Peyer's patch (tissue), 4 donors: ENCODE data around the gene CALML3. TPM values are rescaled to one million over a fixed set of nuclear protein-coding genes. Genes with fewer than 3 reads are reported as not detected.

Experiments
- DNase-seq, 3 donors: peaks; one replicate each; pipeline ENCODE4 v3.0.0-alpha.2; 2017 to 2019
- H3K27ac ChIP-seq, 4 donors: fragments of 200-600 bp; sonication (generic); one replicate each; pipeline ENCODE4 v1.5.1; 2016 to 2019
- H3K27me3 ChIP-seq, 2 donors: fragments of 200-600 bp; sonication (generic); one replicate each; pipeline ENCODE4 v1.5.1; 2019
- H3K36me3 ChIP-seq, 3 donors: fragments of 200-600 bp; sonication (generic); one replicate each; pipeline ENCODE4 v1.5.1; 2016 to 2019
- H3K4me1 ChIP-seq, 4 donors: fragments of 200-600 bp; sonication (generic); one replicate each; pipeline ENCODE4 v1.5.1; 2016 to 2019
- H3K4me3 ChIP-seq, 4 donors: fragments of 200-600 bp; sonication (generic); 1 replicate in 3 of 4; 2 replicates in 1 of 4; pipeline ENCODE4 v1.5.1; 2016 to 2019; ENCODE audit warnings: mild to moderate bottlenecking in 1 of 4
- H3K9me3 ChIP-seq, 4 donors: fragments of 200-600 bp; sonication (generic); one replicate each; pipeline ENCODE4 v1.5.1; 2016 to 2019; ENCODE audit warnings: mild to moderate bottlenecking in 1 of 4
- POLR2A ChIP-seq, 2 donors: fragments of 450-650 bp; IDR thresholded peaks; one replicate each; pipeline ENCODE4 v1.5.1; 2017; ENCODE audit warnings: antibody characterized with exemption in 2 of 2, mild to moderate bottlenecking in 2 of 2, moderate library complexity in 2 of 2
- total RNA-seq, 4 donors: library from RNA; depleted of rRNA; stranded (reverse); fragments of >200 nt; gene quantifications; one replicate each; pipeline ENCODE4 v1.1.0, GENCODE V29; 2016
- TF ChIP-seq, protein P1 (sequence below), 6 experiments: fragments of 450-650 bp in 4 of 6; fragments of 200-600 bp in 2 of 6; sonication (generic) in 1 of 6; IDR thresholded peaks; one replicate each; pipeline ENCODE4 v1.5.1; 2017 to 2019; ENCODE audit warnings: antibody characterized with exemption in 6 of 6, mild to moderate bottlenecking in 3 of 6, moderate library complexity in 1 of 6

CALML3 gene
- total RNA-seq, 4 donors from 2014 or later = not detected

- H3K4me3 ChIP-seq = no peak overlapping the region
- TF ChIP-seq POLR2A (IDR thresholded peaks at IDR 0.05) = no peak
- TF ChIP-seq, protein P1, sequence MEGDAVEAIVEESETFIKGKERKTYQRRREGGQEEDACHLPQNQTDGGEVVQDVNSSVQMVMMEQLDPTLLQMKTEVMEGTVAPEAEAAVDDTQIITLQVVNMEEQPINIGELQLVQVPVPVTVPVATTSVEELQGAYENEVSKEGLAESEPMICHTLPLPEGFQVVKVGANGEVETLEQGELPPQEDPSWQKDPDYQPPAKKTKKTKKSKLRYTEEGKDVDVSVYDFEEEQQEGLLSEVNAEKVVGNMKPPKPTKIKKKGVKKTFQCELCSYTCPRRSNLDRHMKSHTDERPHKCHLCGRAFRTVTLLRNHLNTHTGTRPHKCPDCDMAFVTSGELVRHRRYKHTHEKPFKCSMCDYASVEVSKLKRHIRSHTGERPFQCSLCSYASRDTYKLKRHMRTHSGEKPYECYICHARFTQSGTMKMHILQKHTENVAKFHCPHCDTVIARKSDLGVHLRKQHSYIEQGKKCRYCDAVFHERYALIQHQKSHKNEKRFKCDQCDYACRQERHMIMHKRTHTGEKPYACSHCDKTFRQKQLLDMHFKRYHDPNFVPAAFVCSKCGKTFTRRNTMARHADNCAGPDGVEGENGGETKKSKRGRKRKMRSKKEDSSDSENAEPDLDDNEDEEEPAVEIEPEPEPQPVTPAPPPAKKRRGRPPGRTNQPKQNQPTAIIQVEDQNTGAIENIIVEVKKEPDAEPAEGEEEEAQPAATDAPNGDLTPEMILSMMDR (IDR thresholded peaks at IDR 0.05) = no peak
- peak in 1 of 3 donors; percentile 35 for DNase-seq
- no peaks in the 10 kb centered on the region for H3K36me3 ChIP-seq
- no peaks in the 10 kb centered on the region for H3K9me3 ChIP-seq
- H3K4me1 ChIP-seq = peaks cover 0 to 19% (median 0%) of the 10 kb centered on the region in 4 donors
- no peaks in the 10 kb centered on the region for H3K27me3 ChIP-seq
- H3K27ac ChIP-seq = no peak overlapping the region
These were observed 17.1 kb upstream of the CALML3 start for GRCh38 chr10:5507649-5508131.

DNA sequence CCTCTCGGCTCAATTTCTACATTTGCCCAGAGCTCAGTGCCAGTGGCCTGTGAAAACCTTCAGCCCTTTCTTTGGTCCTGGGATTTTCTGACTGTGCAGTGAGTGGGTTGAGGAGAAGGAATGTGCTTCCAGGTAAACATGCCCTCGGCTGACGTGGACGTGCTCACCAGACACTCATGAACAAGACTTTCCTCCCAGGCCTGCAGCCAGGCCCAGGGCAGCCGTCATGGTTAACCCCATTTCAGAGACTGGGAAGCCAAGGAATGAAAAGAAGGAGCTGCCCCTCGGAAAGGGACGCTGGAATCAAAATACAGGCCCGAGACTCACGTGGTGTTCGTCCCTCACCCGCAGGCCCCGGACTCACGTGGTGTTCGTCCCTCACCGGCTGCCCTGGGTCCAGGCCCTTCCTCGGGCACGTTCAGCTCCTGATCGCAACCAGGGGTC, 16.6 kb upstream of the CALML3 start:
- DNase-seq = peak in 1 of 3 donors; percentile 34
- H3K27ac ChIP-seq = no peak overlapping the region
- H3K9me3 ChIP-seq = no peaks in the 10 kb centered on the region

GRCh38 chr10:5508786-5509185, 16.0 kb upstream of the CALML3 start:
- H3K4me3 ChIP-seq = no peak overlapping the region
- peaks cover 0 to 8% (median 0%) of the 10 kb centered on the region in 4 donors for H3K4me1 ChIP-seq
- no peak for DNase-seq
- H3K36me3 ChIP-seq = no peaks in the 10 kb centered on the region
- no peaks in the 10 kb centered on the region for H3K9me3 ChIP-seq
- no peaks in the 10 kb centered on the region for H3K27me3 ChIP-seq
- H3K27ac ChIP-seq = no peak overlapping the region
- no peak for TF ChIP-seq POLR2A (IDR thresholded peaks at IDR 0.05)
- TF ChIP-seq, protein P1 (IDR thresholded peaks at IDR 0.05) = no peak

More for the DNA sequence above, 16.6 kb upstream of the CALML3 start:
- TF ChIP-seq, protein P1 (IDR thresholded peaks at IDR 0.05) = no peak
- no peak for TF ChIP-seq POLR2A (IDR thresholded peaks at IDR 0.05)
- no peak overlapping the region for H3K4me3 ChIP-seq
- no peaks in the 10 kb centered on the region for H3K36me3 ChIP-seq
- H3K27me3 ChIP-seq = no peaks in the 10 kb centered on the region
- H3K4me1 ChIP-seq = peaks cover 0 to 14% (median 0%) of the 10 kb centered on the region in 4 donors

DNA sequence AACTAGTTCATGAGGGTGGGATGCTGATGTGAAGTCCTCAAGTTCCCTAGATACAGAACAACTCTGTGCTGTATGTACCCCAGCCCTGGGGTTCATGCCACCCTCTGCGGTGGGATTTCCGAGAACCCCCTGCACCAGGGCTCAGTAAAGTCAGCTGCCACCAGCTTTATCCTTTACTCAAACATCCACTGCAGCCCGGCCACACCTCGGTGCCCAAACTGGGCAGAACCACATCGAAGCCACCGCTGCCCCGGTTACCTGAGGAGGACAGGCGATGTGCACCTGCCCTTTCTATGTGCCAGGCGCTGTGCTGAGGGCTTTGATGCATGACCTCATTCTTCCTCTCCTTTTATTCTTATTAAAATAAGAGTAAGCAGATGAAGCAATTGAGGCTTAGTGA, 15.5 kb upstream of the CALML3 start:
- DNase-seq = peak in 1 of 3 donors; percentile 16
- no peaks in the 10 kb centered on the region for H3K27me3 ChIP-seq

GRCh38 chr10:5509691-5510090, 15.1 kb upstream of the CALML3 start:
- no peaks in the 10 kb centered on the region for H3K36me3 ChIP-seq
- DNase-seq = peak in 1 of 3 donors; percentile 24
- H3K4me3 ChIP-seq = no peak overlapping the region
- H3K9me3 ChIP-seq = no peaks in the 10 kb centered on the region
- H3K27ac ChIP-seq = no peak overlapping the region
- H3K4me1 ChIP-seq = no peaks in the 10 kb centered on the region
- H3K27me3 ChIP-seq = no peaks in the 10 kb centered on the region
- TF ChIP-seq POLR2A (IDR thresholded peaks at IDR 0.05) = no peak
- TF ChIP-seq, protein P1 (IDR thresholded peaks at IDR 0.05) = no peak

More for the DNA sequence above, 15.5 kb upstream of the CALML3 start:
- no peaks in the 10 kb centered on the region for H3K9me3 ChIP-seq
- TF ChIP-seq, protein P1 (IDR thresholded peaks at IDR 0.05) = no peak
- H3K4me3 ChIP-seq = no peak overlapping the region
- no peak overlapping the region for H3K27ac ChIP-seq
- H3K4me1 ChIP-seq = peaks cover 0 to 3% (median 0%) of the 10 kb centered on the region in 4 donors
- H3K36me3 ChIP-seq = no peaks in the 10 kb centered on the region
